ENCODE measurements around the gene TLE4.
"Not testable (repeated sequence)": the region's sequence is repeated elsewhere in the genome, so short reads cannot be mapped to it uniquely, and the experiment has no call there.

The TLE4 gene

GRCh38 chr9:79604921-79605562 is 33.3 kb downstream of the TLE4 start:
- DNase-seq, result no peak

GRCh38 chr9:79606529-79606928 is 34.8 kb downstream of the TLE4 start:
- not testable (repeated sequence) for DNase-seq

DNA sequence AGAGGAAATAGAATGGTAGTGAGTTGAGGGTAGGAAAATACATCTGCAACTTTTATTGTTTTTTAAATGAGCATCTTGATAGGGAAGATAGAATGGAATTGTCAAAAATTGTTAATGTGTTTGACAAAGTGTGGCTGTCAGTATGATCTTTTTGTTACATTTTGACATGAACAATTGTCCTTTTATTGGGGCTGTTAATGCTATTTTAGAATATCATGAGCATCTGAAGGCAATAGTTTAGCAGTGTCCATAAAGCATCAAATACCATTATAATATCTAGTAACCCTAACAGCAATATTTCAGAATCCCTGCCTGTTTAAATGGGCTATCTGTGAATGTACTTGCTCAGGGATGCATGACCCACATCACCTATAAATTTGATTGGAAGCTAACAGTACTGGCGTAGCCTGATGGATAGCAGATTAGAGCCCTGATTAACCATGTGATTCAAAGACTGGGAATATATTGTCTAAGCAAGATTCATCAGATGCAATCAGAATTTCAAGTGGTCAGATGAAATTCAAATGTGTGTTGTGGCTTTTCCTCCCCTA is 37.8 kb downstream of the TLE4 start:
- DNase-seq, result no peak

- DNase-seq, result no peak
Measured at GRCh38 chr9:79610019-79610631, 38.4 kb downstream of the TLE4 start.

DNA sequence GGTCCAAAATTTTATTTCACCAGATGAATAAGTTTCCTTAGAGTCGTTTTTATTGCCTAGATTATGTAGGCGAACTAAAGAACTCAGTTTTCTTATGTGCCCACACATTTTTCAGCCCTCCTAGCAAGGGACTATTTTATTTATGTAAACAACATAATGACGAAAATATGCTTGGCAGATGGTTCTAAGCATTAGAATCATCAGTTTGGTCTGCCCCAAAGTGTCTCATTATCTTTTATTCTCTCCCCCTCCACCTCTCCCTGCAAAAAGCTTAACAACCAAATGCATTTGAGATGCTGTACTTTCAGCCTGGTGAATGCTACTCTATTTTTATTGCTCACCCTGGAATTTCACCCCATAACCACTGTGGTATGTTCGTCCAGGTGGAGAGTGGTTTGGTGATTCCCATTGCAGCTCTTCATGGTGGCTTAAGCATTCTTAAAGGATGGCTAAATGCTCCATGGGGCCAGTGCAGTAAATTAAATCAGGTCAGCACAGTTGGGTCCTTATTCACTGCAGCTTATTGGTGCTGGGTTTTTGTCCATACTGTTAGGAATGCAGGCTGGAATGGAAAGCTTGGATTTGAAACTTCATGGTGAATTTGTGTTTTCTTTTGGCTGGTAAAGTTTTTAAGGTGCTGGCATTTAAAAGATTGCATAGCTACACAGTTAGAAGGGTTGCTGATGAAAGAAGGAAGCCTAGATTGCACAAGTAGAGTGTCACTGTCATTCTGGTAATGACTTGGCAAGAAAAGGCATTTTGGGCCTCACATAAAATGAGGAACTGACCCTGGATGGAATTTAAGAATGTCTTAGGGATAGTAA is 39.2 kb downstream of the TLE4 start:
- DNase-seq, result no peak

DNA sequence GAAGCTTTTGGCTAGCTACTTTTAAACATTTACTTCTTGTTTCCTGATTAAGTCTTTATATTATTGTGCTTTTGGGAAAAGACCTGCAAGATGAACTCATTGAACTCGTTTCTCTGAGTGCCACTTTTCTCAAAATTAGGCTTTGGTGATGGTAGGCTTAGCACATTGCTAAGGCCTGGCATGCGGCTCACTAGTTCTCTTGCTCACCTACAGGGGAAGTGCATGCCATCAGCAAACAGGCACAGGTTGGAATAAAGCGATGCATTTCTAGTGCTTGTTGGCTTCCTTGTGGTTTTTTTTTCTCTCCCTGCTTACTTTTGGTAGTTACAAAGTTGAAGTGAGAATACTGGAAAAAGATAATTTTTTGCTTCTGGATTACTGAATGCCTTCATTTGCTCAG is 41.4 kb downstream of the TLE4 start:
- no peak for DNase-seq

- DNase-seq, result no peak
Measured at GRCh38 chr9:79615038-79615437, 43.3 kb downstream of the TLE4 start.

DNA sequence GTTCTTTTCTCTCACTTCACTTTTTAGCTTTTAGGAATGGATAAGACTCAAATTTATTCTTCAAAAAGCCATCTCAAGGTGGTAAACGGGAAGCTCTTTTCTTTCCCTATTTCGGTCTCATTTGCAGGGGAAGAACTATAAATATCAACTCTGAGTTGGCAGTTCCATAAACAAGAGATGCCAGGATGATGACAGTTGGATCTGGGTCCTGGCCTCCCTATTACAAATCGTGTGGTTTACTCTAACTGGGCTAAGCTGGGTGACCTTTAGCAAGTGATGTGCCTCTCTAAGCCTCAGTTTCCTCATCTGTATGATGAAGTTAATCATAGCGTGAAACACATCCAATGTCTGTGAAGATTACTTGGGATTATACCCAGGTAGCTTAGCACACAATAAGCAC is 44.2 kb downstream of the TLE4 start:
- no peak for DNase-seq

DNA sequence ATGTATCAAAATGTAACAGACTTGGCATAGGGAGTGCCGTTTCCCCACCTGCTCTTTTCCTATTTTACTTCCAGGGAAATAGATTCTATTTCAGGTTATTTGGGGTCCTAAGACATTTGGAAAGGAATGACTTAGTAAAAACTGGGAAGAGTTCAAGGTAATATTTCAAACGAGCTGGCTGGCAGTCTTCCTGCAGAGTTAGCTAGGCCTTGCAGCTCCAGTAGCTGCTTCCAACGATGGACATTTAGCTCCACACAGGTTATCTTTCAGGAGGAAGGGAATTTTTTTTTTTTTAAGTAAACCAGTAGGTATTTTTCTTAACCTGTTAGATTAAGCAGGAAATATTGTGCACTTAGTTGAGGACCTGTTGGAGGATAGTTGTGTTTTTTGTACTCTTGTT is 45.2 kb downstream of the TLE4 start:
- DNase-seq, result no peak

GRCh38 chr9:79617395-79617794 is 45.6 kb downstream of the TLE4 start:
- no peak for DNase-seq

- DNase-seq, result no peak
Measured at GRCh38 chr9:79619930-79620329, 48.2 kb downstream of the TLE4 start.

- DNase-seq, result no peak
Measured at GRCh38 chr9:79621916-79622575, 50.3 kb downstream of the TLE4 start.

GRCh38 chr9:79623799-79624721 is 52.3 kb downstream of the TLE4 start:
- no peak for DNase-seq

DNA sequence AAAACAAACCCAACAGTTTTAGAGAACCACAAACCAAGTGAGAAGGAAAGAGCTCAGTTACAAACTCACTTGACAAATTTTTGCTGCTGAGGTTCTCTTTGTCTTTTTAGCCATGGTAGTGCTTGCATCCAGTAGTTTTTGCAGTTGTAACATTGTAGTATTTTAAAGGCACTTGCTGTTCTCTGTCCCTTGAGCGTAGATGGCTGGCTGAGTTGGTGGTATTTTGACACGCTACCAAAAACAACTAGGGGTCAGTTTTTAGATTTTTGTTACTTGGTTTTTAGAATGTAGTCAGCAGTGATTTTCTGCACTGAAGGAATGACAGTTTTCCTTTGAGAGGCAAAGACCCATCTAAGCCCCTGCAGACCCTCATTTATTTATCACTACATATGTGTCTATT is 58.0 kb downstream of the TLE4 start:
- DNase-seq, result no peak

GRCh38 chr9:79630521-79631403 is 59.0 kb downstream of the TLE4 start:
- DNase-seq, result no peak

DNA sequence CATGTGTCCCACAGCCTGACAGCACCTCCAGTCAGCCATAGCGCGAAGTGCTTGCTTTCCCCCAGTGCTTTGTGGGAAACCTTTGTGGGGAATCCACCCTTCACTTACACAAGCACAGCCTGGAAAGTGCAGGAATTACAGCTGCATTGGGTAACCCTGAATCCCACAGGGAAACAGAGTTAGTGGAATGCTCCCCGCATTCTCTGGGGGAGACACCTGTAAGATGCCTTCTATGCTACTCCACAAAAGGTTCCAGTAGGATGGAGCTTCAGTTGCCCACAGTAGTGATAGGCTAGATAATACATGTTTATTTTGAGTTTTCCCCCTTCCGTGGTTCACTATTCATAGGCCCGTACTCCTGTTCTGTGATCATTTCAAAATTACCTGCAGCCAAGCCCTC is 60.3 kb downstream of the TLE4 start:
- DNase-seq, result no peak

GRCh38 chr9:79632705-79633104 is 60.9 kb downstream of the TLE4 start:
- DNase-seq, result no peak

DNA sequence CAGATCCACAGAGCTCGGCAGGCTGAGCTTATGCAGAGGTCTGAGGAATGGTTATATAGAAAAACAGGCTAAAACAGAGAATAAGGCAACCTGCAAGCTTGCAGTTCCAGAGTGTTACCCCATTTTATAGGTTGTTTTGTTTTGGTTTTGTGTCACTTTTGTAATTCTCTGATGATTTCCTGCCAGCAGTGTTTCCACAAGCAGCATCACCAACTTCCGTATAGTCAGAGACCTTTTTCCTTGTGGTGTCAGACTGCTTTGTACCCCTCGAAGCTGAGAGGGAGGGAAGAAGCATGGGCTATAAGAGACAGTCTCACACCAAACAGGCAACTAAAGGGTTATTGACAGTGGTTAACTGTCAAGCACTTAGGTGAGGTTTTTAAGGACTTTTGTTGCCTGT is 61.8 kb downstream of the TLE4 start:
- DNase-seq, result no peak

DNA sequence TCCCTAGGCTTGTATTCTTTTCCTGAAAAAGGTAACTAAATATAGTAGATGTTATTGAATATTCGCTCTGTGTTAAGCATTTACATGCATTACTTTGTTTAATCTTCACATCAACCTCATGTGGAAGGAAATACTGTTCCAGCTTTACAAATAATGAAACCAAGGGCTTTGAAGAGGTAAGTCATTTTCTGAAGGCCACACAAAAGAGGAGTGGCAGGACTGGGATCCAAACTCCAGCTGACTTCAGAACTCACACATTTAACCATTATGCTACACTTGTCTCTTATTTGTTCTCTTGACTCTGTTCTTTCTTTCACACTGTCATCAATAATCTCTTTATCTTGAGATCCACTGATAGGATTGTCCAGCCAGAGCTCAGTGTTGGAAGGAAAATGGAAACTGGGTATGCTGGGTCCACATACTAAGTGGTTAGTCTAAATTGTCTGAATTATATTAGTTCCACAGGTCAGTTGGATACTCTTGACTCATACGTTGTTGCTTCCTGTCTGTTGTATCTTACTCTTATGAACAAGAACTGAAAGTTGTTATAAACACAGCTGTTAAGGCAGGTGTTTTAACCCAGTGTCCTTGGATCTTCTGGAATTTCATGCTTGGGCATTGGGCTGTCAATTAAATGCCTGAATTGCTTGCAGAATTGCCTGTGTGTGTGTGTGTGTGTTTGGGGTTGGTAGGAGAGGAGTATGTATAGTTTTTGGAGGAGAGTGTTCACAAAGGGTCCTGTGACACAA is 65.6 kb downstream of the TLE4 start:
- no peak for DNase-seq

DNA sequence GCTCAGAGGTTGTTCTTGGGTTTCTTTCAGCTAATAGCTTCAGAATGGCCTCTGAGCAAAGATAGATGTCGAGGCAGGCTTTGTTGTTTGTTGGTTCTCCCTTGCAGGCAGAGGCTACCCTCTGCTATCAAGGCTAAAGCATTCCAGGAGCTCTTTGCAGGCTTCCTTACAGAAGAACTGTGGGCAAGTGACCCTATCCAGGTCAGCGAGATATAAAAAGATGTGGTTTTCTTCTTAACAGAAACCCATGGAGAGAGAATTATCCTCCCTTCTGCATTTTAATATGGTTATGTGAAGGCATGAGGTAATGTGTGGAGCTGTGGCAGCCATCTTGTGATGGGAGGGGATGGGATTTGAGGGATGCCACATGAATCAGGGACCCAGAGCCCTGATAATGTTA is 67.0 kb downstream of the TLE4 start:
- no peak for DNase-seq

Data from NCI-H345 (cell line).